Stimulated activated CD4-positive, alpha-beta T cell treated with anti-CD3 and anti-CD28 coated beads, Interleukin-15, amount 100 ng/mL, for 1 hour (primary cell): ENCODE results near the gene ZDBF2.
"Not testable (repeated sequence)": the region's sequence is repeated elsewhere in the genome, so short reads cannot be mapped to it uniquely, and the experiment has no call there.

Source experiments
- DNase-seq, 2 donors: peaks; one replicate each; pipeline ENCODE4 v3.0.0-alpha.2; 2020; ENCODE audit warnings: low read depth in 1 of 2, low spot score in 1 of 2

ZDBF2 gene

GRCh38 chr2:206259376-206260187, 14.9 kb upstream of the ZDBF2 start:
- DNase-seq: no peak

GRCh38 chr2:206260188-206261012, 14.1 kb upstream of the ZDBF2 start:
- no peak for DNase-seq

GRCh38 chr2:206263959-206264603, 10.4 kb upstream of the ZDBF2 start:
- DNase-seq: no peak

GRCh38 chr2:206266130-206267125, 8.0 kb upstream of the ZDBF2 start:
- no peak for DNase-seq

GRCh38 chr2:206267567-206267966, 6.9 kb upstream of the ZDBF2 start:
- DNase-seq: no peak

GRCh38 chr2:206271065-206271464, 3.4 kb upstream of the ZDBF2 start:
- no peak for DNase-seq

GRCh38 chr2:206273905-206274304, 558 bp upstream of the ZDBF2 start:
- no peak for DNase-seq

GRCh38 chr2:206275312-206276055, 1.0 kb downstream of the ZDBF2 start:
- no peak for DNase-seq

GRCh38 chr2:206276169-206276942, 1.9 kb downstream of the ZDBF2 start:
- DNase-seq: no peak

GRCh38 chr2:206277503-206277902, 3.0 kb downstream of the ZDBF2 start:
- DNase-seq: no peak

GRCh38 chr2:206282746-206283145, 8.3 kb downstream of the ZDBF2 start:
- DNase-seq: no peak

GRCh38 chr2:206287197-206287596, 12.7 kb downstream of the ZDBF2 start:
- DNase-seq: no peak

GRCh38 chr2:206289391-206289790, 14.9 kb downstream of the ZDBF2 start:
- no peak for DNase-seq

- DNase-seq: no peak
These were observed 21.7 kb downstream of the ZDBF2 start for GRCh38 chr2:206296128-206296527.

- DNase-seq: not testable (repeated sequence)
These were observed 25.1 kb downstream of the ZDBF2 start for GRCh38 chr2:206299608-206300007.

- no peak for DNase-seq
These were observed 31.2 kb downstream of the ZDBF2 start for GRCh38 chr2:206305523-206306245.

GRCh38 chr2:206311026-206311425, 36.6 kb downstream of the ZDBF2 start:
- no peak for DNase-seq

GRCh38 chr2:206316141-206316540, 41.7 kb downstream of the ZDBF2 start:
- no peak for DNase-seq
